HepG2 (cell line): ENCODE results near the gene CYSRT1. TPM values are rescaled to one million over a fixed set of nuclear protein-coding genes. Genes with fewer than 3 reads are reported as not detected.
A peak's percentile ranks its signal among the peaks of the same experiment; 100 is the strongest.

Source experiments
- ARID2 ChIP-seq: sonication (generic); formaldehyde crosslinking; IDR thresholded peaks from 2 replicates; pipeline ENCODE4 v1.8.1; 2022; ENCODE audit warnings: mild to moderate bottlenecking, missing genetic modification reagents, borderline replicate concordance
- ARID5B ChIP-seq: IDR thresholded peaks from 2 replicates; pipeline ENCODE4 v1.4.0; 2020; ENCODE audit warnings: mild to moderate bottlenecking, missing genetic modification reagents
- ATF4 ChIP-seq, 2 experiments: fragments of 450-650 bp in 1 of 2; sonication (generic) in 1 of 2; formaldehyde crosslinking; IDR thresholded peaks; 2 replicates each; pipeline versions ENCODE4 v1.5.0 to v1.8.0; 2020 to 2022; ENCODE audit warnings: mild to moderate bottlenecking in 1 of 2, missing genetic modification reagents in 1 of 2
- BRD4 ChIP-seq: sonication (generic); formaldehyde crosslinking; IDR thresholded peaks from 2 replicates; pipeline ENCODE4 v1.4.0; 2020; ENCODE audit warnings: missing genetic modification reagents
- CHD2 ChIP-seq: IDR thresholded peaks from 2 replicates; pipeline ENCODE4 v1.6.1; 2011; ENCODE audit warnings: low read depth, low read length, improper control_type of control experiment
- FOXC1 ChIP-seq: sonication (generic); formaldehyde crosslinking; IDR thresholded peaks from 2 replicates; pipeline ENCODE4 v1.8.0; 2022; ENCODE audit warnings: mild to moderate bottlenecking, missing genetic modification reagents, borderline replicate concordance
- RBM39 ChIP-seq: fragments of 200-400 bp; formaldehyde crosslinking; IDR thresholded peaks from one replicate; pipeline ENCODE4 v1.6.1; 2018; ENCODE audit warnings: antibody characterized with exemption, mild to moderate bottlenecking, low read depth, low read length; ENCODE audit not compliant: poor library complexity, severe bottlenecking
- RNF219 ChIP-seq: sonication (generic); formaldehyde crosslinking; IDR thresholded peaks from 2 replicates; pipeline ENCODE4 v1.5.0; 2020; ENCODE audit warnings: mild to moderate bottlenecking, missing genetic modification reagents
- ZBTB20 ChIP-seq: sonication (generic); formaldehyde crosslinking; IDR thresholded peaks from 2 replicates; pipeline ENCODE4 v1.8.1; 2023; ENCODE audit warnings: missing genetic modification reagents, low read depth, mild to moderate bottlenecking, borderline replicate concordance
- ZFAT ChIP-seq: sonication (generic); formaldehyde crosslinking; conservative IDR thresholded peaks from 2 replicates; pipeline ENCODE4 v1.8.1; 2023; ENCODE audit warnings: missing genetic modification reagents, inconsistent platforms
- ZFP37 ChIP-seq: sonication (generic); formaldehyde crosslinking; IDR thresholded peaks from 2 replicates; pipeline ENCODE4 v1.4.0; 2020; ENCODE audit warnings: missing genetic modification reagents, borderline replicate concordance
- ZNF253 ChIP-seq: sonication (generic); formaldehyde crosslinking; IDR thresholded peaks from 2 replicates; pipeline ENCODE4 v1.8.0; 2022; ENCODE audit warnings: mild to moderate bottlenecking, missing genetic modification reagents, borderline replicate concordance
- ZNF337 ChIP-seq: sonication (generic); formaldehyde crosslinking; IDR thresholded peaks from 2 replicates; pipeline ENCODE4 v1.5.1; 2020; ENCODE audit warnings: missing genetic modification reagents, low read depth, mild to moderate bottlenecking, borderline replicate concordance
- ZNF607 ChIP-seq: sonication (generic); formaldehyde crosslinking; IDR thresholded peaks from 2 replicates; pipeline ENCODE4 v1.5.1; 2020; ENCODE audit warnings: missing genetic modification reagents, mild to moderate bottlenecking, borderline replicate concordance
- ZNF724P ChIP-seq: sonication (generic); formaldehyde crosslinking; IDR thresholded peaks from 2 replicates; pipeline ENCODE4 v1.8.0; 2022; ENCODE audit warnings: missing genetic modification reagents, borderline replicate concordance
- ZNF737 ChIP-seq: sonication (generic); formaldehyde crosslinking; IDR thresholded peaks from 2 replicates; pipeline ENCODE4 v1.5.0; 2020; ENCODE audit warnings: missing genetic modification reagents, mild to moderate bottlenecking, borderline replicate concordance
- ZNF749 ChIP-seq: sonication (generic); formaldehyde crosslinking; IDR thresholded peaks from 2 replicates; pipeline ENCODE4 v1.8.0; 2022; ENCODE audit warnings: mild to moderate bottlenecking, missing genetic modification reagents, moderate library complexity, borderline replicate concordance
- polyA plus RNA-seq, 8 experiments: library from polyadenylated mRNA; depleted of rRNA in 3 of 8; stranded (reverse) in 7 of 8; unstranded in 1 of 8; fragments of >200 nt; fragmentation: Illumina TruSeq in 4 of 8; extraction: Trizol in 4 of 8; gene quantifications; 2 replicates each; pipeline versions ENCODE4 v1.2.1 to v1.2.3, GENCODE V29; 2011 to 2016; ENCODE audit warnings: low read depth in 4 of 8, missing spikeins in 1 of 8, mixed read lengths in 1 of 8; ENCODE audit not compliant: insufficient read depth in 1 of 8
- total RNA-seq, 5 experiments: library from RNA; depleted of rRNA; stranded (reverse); fragments of >200 nt; fragmentation: Illumina TruSeq; extraction: Trizol; gene quantifications; 2 replicates each; pipeline ENCODE4 v1.2.3, GENCODE V29; 2016; ENCODE audit warnings: low read depth in 1 of 5
- TF ChIP-seq, protein P1 (sequence below): sonication (generic); formaldehyde crosslinking; IDR thresholded peaks from 2 replicates; pipeline ENCODE4 v1.4.0; 2020; ENCODE audit warnings: low read depth, mild to moderate bottlenecking, missing genetic modification reagents

Gene CYSRT1
- total and polyA plus RNA-seq, 2 of the 13 experiments (the other 11 are each of a cell fraction or from before 2014, with no cell fraction given), result 1.5 to 2.1 TPM

- TF ChIP-seq ARID5B (CRISPR knock-in tag) (peak; percentile 15; the same call in 1 of the 2 replicates), ARID2 (CRISPR knock-in tag) (no peak), ZNF253 (CRISPR knock-in tag) (0 out of 2 replicates have a peak, but pooled peaks have one; percentile 21), ZNF337 (CRISPR knock-in tag) (no peak), ZNF737 (CRISPR knock-in tag) (no peak), ZNF724P (no peak), ZNF607 (CRISPR knock-in tag) (0 out of 2 replicates have a peak, but pooled peaks have one; percentile 24), BRD4 (CRISPR knock-in tag) (peak; percentile 11; the same call in 1 of the 2 replicates), RNF219 (no peak), ZNF749 (CRISPR knock-in tag) (no peak), ZBTB20 (CRISPR knock-in tag) (no peak), ZFP37 (CRISPR knock-in tag) (no peak), ZFAT (CRISPR knock-in tag) (no peak), RBM39 (peak; percentile 28), CHD2 (no peak), ATF4 (CRISPR knock-in tag; IDR thresholded peaks at IDR 0.05) (0 out of 4 replicates have a peak, but pooled peaks of 1 of the 2 experiments have one; percentile 1), FOXC1 (no peak)
- TF ChIP-seq, protein P1, sequence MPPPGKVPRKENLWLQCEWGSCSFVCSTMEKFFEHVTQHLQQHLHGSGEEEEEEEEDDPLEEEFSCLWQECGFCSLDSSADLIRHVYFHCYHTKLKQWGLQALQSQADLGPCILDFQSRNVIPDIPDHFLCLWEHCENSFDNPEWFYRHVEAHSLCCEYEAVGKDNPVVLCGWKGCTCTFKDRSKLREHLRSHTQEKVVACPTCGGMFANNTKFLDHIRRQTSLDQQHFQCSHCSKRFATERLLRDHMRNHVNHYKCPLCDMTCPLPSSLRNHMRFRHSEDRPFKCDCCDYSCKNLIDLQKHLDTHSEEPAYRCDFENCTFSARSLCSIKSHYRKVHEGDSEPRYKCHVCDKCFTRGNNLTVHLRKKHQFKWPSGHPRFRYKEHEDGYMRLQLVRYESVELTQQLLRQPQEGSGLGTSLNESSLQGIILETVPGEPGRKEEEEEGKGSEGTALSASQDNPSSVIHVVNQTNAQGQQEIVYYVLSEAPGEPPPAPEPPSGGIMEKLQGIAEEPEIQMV (CRISPR knock-in tag), result peak; percentile 95
Observed at GRCh38 chr9:137255448-137256114, 30.6 kb downstream of the CYSRT1 start (continued).
